Measurements from ENCODE around the gene NLRC5.

- TF ChIP-seq, protein P1, sequence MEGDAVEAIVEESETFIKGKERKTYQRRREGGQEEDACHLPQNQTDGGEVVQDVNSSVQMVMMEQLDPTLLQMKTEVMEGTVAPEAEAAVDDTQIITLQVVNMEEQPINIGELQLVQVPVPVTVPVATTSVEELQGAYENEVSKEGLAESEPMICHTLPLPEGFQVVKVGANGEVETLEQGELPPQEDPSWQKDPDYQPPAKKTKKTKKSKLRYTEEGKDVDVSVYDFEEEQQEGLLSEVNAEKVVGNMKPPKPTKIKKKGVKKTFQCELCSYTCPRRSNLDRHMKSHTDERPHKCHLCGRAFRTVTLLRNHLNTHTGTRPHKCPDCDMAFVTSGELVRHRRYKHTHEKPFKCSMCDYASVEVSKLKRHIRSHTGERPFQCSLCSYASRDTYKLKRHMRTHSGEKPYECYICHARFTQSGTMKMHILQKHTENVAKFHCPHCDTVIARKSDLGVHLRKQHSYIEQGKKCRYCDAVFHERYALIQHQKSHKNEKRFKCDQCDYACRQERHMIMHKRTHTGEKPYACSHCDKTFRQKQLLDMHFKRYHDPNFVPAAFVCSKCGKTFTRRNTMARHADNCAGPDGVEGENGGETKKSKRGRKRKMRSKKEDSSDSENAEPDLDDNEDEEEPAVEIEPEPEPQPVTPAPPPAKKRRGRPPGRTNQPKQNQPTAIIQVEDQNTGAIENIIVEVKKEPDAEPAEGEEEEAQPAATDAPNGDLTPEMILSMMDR (IDR thresholded peaks at IDR 0.05): no peak
- no peak for TF ChIP-seq POLR2A (IDR thresholded peaks at IDR 0.05)
Measured at GRCh38 chr16:57123974-57124674, 134.8 kb downstream of the NLRC5 start.

All from lower leg skin (tissue), 3 donors.